Neural progenitor cell (in vitro differentiated cells): Measurements from ENCODE around the gene ARL6. TPM values are rescaled to one million over a fixed set of nuclear protein-coding genes. Genes with fewer than 3 reads are reported as not detected.

ENCODE experiments used
- DNase-seq: peaks from one replicate; pipeline ENCODE4 v3.0.0-alpha.2; 2016; ENCODE audit warnings: low spot score
- H2AFZ ChIP-seq: fragments of 200-600 bp; sonication (generic); replicated peaks from 2 replicates; pipeline ENCODE4 v1.6.1; 2016; ENCODE audit warnings: antibody characterized with exemption
- H3F3A ChIP-seq: fragments of 200-600 bp; sonication (generic); 2 replicates; pipeline ENCODE4 v1.6.1; 2016; ENCODE audit warnings: antibody characterized with exemption, low read depth
- H3K27ac ChIP-seq: fragments of 200-600 bp; sonication (generic); 2 replicates; pipeline ENCODE4 v1.5.1; 2016; ENCODE audit warnings: mild to moderate bottlenecking
- H3K27me3 ChIP-seq: fragments of 200-600 bp; sonication (generic); 2 replicates; pipeline ENCODE4 v1.6.1; 2016; ENCODE audit warnings: mild to moderate bottlenecking, moderate library complexity
- H3K36me3 ChIP-seq: fragments of 200-600 bp; sonication (generic); 2 replicates; pipeline ENCODE4 v1.5.1; 2016
- H3K4me1 ChIP-seq: fragments of 200-600 bp; sonication (generic); 2 replicates; pipeline ENCODE4 v1.6.1; 2016; ENCODE audit warnings: mixed run types
- H3K4me2 ChIP-seq: fragments of 200-600 bp; sonication (generic); 2 replicates; pipeline ENCODE4 v1.6.1; 2016
- H3K4me3 ChIP-seq: fragments of 200-600 bp; sonication (generic); 2 replicates; pipeline ENCODE4 v1.5.1; 2016
- H3K79me2 ChIP-seq: fragments of 200-600 bp; sonication (generic); 2 replicates; pipeline ENCODE4 v1.6.1; 2016; ENCODE audit warnings: low read depth
- H3K9ac ChIP-seq: fragments of 200-600 bp; sonication (generic); 2 replicates; pipeline ENCODE4 v1.6.1; 2016
- H3K9me3 ChIP-seq: fragments of 200-600 bp; sonication (generic); 2 replicates; pipeline ENCODE4 v1.5.1; 2016; ENCODE audit warnings: low read depth
- H4K20me1 ChIP-seq: fragments of 200-600 bp; sonication (generic); 2 replicates; pipeline ENCODE4 v1.6.1; 2016; ENCODE audit warnings: low read depth
- H3K27ac Mint-ChIP-seq: 3 replicates; pipeline ENCODE4 v1.8.0; 2021; ENCODE audit warnings: mixed read lengths
- H3K27me3 Mint-ChIP-seq: 2 replicates; pipeline ENCODE4 v1.8.0; 2022; ENCODE audit warnings: low read depth, mild to moderate bottlenecking, inconsistent platforms, moderate library complexity, mixed read lengths; ENCODE audit not compliant: insufficient read depth
- H3K36me3 Mint-ChIP-seq: 3 replicates; pipeline ENCODE4 v1.8.0; 2021; ENCODE audit warnings: mixed read lengths
- H3K4me1 Mint-ChIP-seq: 3 replicates; pipeline ENCODE4 v1.8.0; 2021; ENCODE audit warnings: mixed read lengths
- H3K4me3 Mint-ChIP-seq: 3 replicates; pipeline ENCODE4 v1.8.0; 2021; ENCODE audit warnings: mild to moderate bottlenecking, moderate library complexity, mixed read lengths
- H3K9me3 Mint-ChIP-seq: 3 replicates; pipeline ENCODE4 v1.8.0; 2020; ENCODE audit warnings: mixed read lengths
- EZH2 ChIP-seq: fragments of 200-600 bp; sonication (generic); IDR thresholded peaks from 2 replicates; pipeline ENCODE4 v1.6.1; 2017; ENCODE audit warnings: antibody characterized with exemption, mild to moderate bottlenecking, moderate library complexity
- EZH2phosphoT487 ChIP-seq: fragments of 200-600 bp; sonication (generic); IDR thresholded peaks from 2 replicates; pipeline ENCODE4 v1.6.1; 2017; ENCODE audit warnings: antibody characterized with exemption
- total RNA-seq: library from RNA; depleted of rRNA; stranded (reverse); fragments of >200 nt; gene quantifications from 2 replicates; pipeline ENCODE4 v1.2.3, GENCODE V29; 2015; ENCODE audit warnings: low replicate concordance
- TF ChIP-seq, protein P1 (sequence below): fragments of 200-600 bp; sonication (generic); IDR thresholded peaks from 2 replicates; pipeline ENCODE4 v1.5.1; 2017; ENCODE audit warnings: antibody characterized with exemption, mild to moderate bottlenecking

ARL6 gene
- total RNA-seq, 1 donor from 2014 or later, result 14.2 TPM

DNA sequence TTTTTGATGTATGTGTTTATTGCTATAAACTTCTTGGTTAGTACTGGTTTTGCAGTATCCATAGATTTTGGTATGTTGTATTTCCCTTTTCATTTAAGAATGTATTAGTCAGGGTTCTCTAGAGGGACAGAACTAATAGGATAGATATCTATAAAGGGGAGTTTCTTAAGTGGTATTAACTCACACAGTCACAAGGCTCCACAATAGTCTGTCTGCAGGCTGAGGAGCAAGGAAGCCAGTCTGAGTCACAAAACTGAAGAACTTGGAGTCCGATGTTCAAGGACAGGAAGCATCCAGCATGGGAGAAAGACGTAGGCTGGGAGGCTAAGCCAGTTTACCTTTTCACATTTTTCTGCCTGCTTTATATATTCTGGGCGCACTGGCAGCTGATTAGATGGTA, 8.4 kb downstream of the ARL6 start:
- Histone ChIP-seq H2AFZ (no peak overlapping the region), H3K79me2 (peaks cover 14% of the 10 kb centered on the region), H3K4me2 (no peak overlapping the region), H4K20me1 (no peaks in the 10 kb centered on the region), H3K4me1 (peaks cover 5% of the 10 kb centered on the region), H3K27me3 (no peaks in the 10 kb centered on the region), H3K9ac (no peak overlapping the region), H3K9me3 (no peaks in the 10 kb centered on the region), H3K27ac (no peak overlapping the region), H3K36me3 (peaks cover 6% of the 10 kb centered on the region), H3K4me3 (no peak overlapping the region), H3F3A (no peaks in the 10 kb centered on the region)
- DNase-seq, result no peak
- Mint-ChIP-seq H3K27ac (no peak overlapping the region), H3K4me3 (no peak overlapping the region), H3K4me1 (no peaks in the 10 kb centered on the region), H3K36me3 (peaks cover 48% of the 10 kb centered on the region), H3K9me3 (peaks cover 17% of the 10 kb centered on the region), H3K27me3 (no peaks in the 10 kb centered on the region)
- TF ChIP-seq EZH2 (no peak), EZH2phosphoT487 (no peak)
- TF ChIP-seq, protein P1, sequence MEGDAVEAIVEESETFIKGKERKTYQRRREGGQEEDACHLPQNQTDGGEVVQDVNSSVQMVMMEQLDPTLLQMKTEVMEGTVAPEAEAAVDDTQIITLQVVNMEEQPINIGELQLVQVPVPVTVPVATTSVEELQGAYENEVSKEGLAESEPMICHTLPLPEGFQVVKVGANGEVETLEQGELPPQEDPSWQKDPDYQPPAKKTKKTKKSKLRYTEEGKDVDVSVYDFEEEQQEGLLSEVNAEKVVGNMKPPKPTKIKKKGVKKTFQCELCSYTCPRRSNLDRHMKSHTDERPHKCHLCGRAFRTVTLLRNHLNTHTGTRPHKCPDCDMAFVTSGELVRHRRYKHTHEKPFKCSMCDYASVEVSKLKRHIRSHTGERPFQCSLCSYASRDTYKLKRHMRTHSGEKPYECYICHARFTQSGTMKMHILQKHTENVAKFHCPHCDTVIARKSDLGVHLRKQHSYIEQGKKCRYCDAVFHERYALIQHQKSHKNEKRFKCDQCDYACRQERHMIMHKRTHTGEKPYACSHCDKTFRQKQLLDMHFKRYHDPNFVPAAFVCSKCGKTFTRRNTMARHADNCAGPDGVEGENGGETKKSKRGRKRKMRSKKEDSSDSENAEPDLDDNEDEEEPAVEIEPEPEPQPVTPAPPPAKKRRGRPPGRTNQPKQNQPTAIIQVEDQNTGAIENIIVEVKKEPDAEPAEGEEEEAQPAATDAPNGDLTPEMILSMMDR, result no peak

DNA sequence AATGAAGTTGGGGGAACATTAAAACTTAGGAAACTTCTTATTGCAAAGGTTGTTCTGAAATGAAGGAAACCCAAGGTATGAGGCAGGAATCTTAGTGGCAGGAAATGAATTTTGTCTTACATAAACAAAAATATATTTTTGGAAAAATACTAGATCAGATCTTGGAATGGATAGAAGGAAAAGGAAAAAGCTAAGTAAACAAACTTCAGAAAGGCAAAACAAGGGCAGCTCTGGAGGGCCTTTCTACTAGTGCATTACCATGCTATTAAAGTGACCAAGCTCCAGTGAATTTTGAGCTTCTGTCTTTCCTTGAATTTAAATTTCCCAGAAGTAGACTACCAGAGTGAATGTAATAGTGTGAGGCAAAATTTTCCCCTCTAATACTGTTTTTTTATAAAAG, 13.6 kb downstream of the ARL6 start:
- no peak overlapping the region for H3K4me3 Mint-ChIP-seq
- no peaks in the 10 kb centered on the region for H3F3A ChIP-seq
- H4K20me1 ChIP-seq, result no peaks in the 10 kb centered on the region
- H2AFZ ChIP-seq, result no peak overlapping the region
- H3K4me3 ChIP-seq, result no peak overlapping the region
- peaks cover 16% of the 10 kb centered on the region for H3K36me3 Mint-ChIP-seq
- no peak for TF ChIP-seq EZH2phosphoT487
- TF ChIP-seq EZH2, result no peak
- H3K79me2 ChIP-seq, result no peaks in the 10 kb centered on the region
- H3K27me3 Mint-ChIP-seq, result no peaks in the 10 kb centered on the region
- peaks cover 5% of the 10 kb centered on the region for H3K4me1 ChIP-seq
- H3K9ac ChIP-seq, result no peak overlapping the region
- DNase-seq, result no peak
- no peaks in the 10 kb centered on the region for H3K4me1 Mint-ChIP-seq
- H3K9me3 ChIP-seq, result no peaks in the 10 kb centered on the region
- no peak overlapping the region for H3K27ac Mint-ChIP-seq
- H3K27ac ChIP-seq, result no peak overlapping the region
- no peaks in the 10 kb centered on the region for H3K27me3 ChIP-seq
- no peaks in the 10 kb centered on the region for H3K36me3 ChIP-seq
- no peak overlapping the region for H3K4me2 ChIP-seq
- H3K9me3 Mint-ChIP-seq, result no peaks in the 10 kb centered on the region

DNA sequence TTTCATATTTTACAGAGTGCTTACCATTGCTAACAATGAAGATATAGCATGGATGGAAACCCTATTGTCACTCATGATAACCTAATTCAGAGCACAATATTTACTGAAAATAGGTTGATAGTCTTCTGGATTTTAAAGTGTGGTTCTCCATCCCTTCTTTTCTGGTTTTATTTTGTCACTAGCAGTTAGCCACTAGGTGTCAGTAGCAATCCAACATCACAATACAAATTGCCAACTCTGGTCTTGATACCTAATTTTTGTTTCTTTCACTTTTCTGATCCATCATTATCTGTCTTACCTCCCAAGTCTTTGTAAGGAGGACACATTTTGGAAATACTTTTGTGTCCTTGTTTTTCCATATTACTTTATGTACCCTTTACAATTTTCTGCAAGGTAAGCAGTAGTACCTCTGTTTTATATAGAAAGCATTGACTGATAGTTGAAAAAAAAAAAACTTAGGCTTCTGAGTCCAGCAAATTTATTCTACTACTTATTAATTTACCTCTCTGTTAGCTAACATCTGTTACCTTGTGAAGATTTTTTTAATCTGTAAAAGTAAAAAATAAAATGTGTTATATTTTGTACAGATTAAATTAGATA, 29.0 kb downstream of the ARL6 start:
- H3K27ac ChIP-seq, result no peak overlapping the region

GRCh38 chr3:97795951-97796350, 31.4 kb downstream of the ARL6 start:
- Histone ChIP-seq H3K4me1 (no peaks in the 10 kb centered on the region), H3K9me3 (no peaks in the 10 kb centered on the region), H3K9ac (no peak overlapping the region), H3K36me3 (no peaks in the 10 kb centered on the region), H4K20me1 (no peaks in the 10 kb centered on the region), H3K4me2 (no peak overlapping the region), H3K79me2 (no peaks in the 10 kb centered on the region), H3K27ac (no peak overlapping the region), H2AFZ (no peak overlapping the region), H3K4me3 (no peak overlapping the region), H3F3A (peaks cover 5% of the 10 kb centered on the region), H3K27me3 (no peaks in the 10 kb centered on the region)
- DNase-seq, result no peak
- no peak overlapping the region for H3K4me3 Mint-ChIP-seq
- H3K27ac Mint-ChIP-seq, result no peak overlapping the region
- H3K27me3 Mint-ChIP-seq, result no peaks in the 10 kb centered on the region
- H3K4me1 Mint-ChIP-seq, result no peaks in the 10 kb centered on the region
- TF ChIP-seq EZH2phosphoT487, result no peak
- TF ChIP-seq, protein P1, result no peak
- no peak for TF ChIP-seq EZH2
- H3K36me3 Mint-ChIP-seq, result no peaks in the 10 kb centered on the region
- H3K9me3 Mint-ChIP-seq, result no peaks in the 10 kb centered on the region

More for the DNA sequence above, 29.0 kb downstream of the ARL6 start:
- H3K27me3 ChIP-seq, result no peaks in the 10 kb centered on the region
- peak; percentile 52 for DNase-seq
- no peak overlapping the region for H3K4me3 ChIP-seq
- peaks cover 5% of the 10 kb centered on the region for H3F3A ChIP-seq
- H3K79me2 ChIP-seq, result no peaks in the 10 kb centered on the region
- H4K20me1 ChIP-seq, result no peaks in the 10 kb centered on the region
- no peaks in the 10 kb centered on the region for H3K9me3 Mint-ChIP-seq
- no peaks in the 10 kb centered on the region for H3K36me3 Mint-ChIP-seq
- H3K4me2 ChIP-seq, result no peak overlapping the region
- H2AFZ ChIP-seq, result no peak overlapping the region
- no peaks in the 10 kb centered on the region for H3K4me1 Mint-ChIP-seq
- no peak for TF ChIP-seq EZH2
- TF ChIP-seq, protein P1, result peak; percentile 82
- H3K9me3 ChIP-seq, result no peaks in the 10 kb centered on the region
- H3K4me3 Mint-ChIP-seq, result no peak overlapping the region
- no peaks in the 10 kb centered on the region for H3K27me3 Mint-ChIP-seq
- no peak overlapping the region for H3K9ac ChIP-seq
- H3K36me3 ChIP-seq, result no peaks in the 10 kb centered on the region
- no peaks in the 10 kb centered on the region for H3K4me1 ChIP-seq
- no peak overlapping the region for H3K27ac Mint-ChIP-seq
